Activated naive CD4-positive, alpha-beta T cell treated with anti-CD3 and anti-CD28 coated beads, Interleukin-2, amount 50 U/mL, for 24 hours (primary cell): Measurements from ENCODE around the gene ARRB1.
"Not testable (repeated sequence)": the region's sequence is repeated elsewhere in the genome, so short reads cannot be mapped to it uniquely, and the experiment has no call there.

ENCODE experiments used
- H3K27ac Mint-ChIP-seq: one replicate; pipeline ENCODE4 v1.8.0; 2021; ENCODE audit warnings: mild to moderate bottlenecking, mixed read lengths
- H3K27me3 Mint-ChIP-seq: one replicate; pipeline ENCODE4 v1.8.0; 2021; ENCODE audit warnings: mixed read lengths
- H3K36me3 Mint-ChIP-seq: one replicate; pipeline ENCODE4 v1.8.0; 2021; ENCODE audit warnings: mixed read lengths
- H3K4me1 Mint-ChIP-seq: one replicate; pipeline ENCODE4 v1.8.0; 2021; ENCODE audit warnings: mixed read lengths
- H3K4me3 Mint-ChIP-seq: one replicate; pipeline ENCODE4 v1.8.0; 2021; ENCODE audit warnings: mild to moderate bottlenecking, mixed read lengths
- H3K9me3 Mint-ChIP-seq: one replicate; pipeline ENCODE4 v1.8.0; 2021; ENCODE audit warnings: mixed read lengths

ARRB1 gene

DNA sequence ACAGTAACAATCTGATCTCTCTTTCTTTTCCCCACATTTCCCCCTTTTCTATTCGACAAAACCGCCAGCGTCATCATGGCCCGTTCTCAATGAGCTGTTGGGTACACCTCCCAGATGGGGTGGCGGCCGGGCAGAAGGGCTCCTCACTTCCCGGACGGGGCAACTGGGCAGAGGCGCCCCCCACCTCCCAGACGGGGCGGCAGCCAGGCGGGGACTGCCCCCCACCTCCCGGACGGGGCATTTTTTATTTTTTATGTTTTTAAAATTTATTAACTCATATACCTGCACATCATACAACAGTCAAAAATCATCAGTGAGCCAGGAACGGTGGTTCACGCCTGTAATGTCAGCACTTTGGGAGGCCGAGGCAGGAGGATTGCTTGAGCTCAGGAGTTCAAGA, 27.3 kb upstream of the ARRB1 start:
- not testable (repeated sequence) for H3K9me3 Mint-ChIP-seq, H3K36me3 Mint-ChIP-seq, H3K4me3 Mint-ChIP-seq, H3K27me3 Mint-ChIP-seq, H3K27ac Mint-ChIP-seq
- peaks cover 17% of the 10 kb centered on the region for H3K4me1 Mint-ChIP-seq

DNA sequence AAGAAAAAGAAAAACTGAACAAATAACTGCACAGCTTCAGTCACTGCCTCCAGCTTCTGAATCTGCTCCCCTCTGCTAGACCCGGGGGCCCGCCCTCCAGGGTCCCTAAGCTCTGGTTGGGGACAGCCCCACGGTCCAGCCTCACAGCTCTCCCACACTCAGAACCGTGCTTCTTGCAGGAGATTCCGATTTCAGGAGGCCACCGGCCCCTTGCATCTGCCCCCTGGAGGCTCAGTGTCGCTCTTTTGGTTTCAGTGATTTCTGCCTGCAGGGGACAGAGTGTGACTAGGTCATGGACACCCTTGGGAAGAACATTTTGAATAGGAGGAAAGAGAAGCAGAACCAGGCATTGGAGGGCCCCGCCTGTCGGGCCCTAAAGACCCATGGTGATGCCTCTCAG, 24.7 kb upstream of the ARRB1 start:
- Mint-ChIP-seq H3K27me3 (no peaks in the 10 kb centered on the region), H3K27ac (no peak overlapping the region), H3K9me3 (no peaks in the 10 kb centered on the region), H3K4me3 (no peak overlapping the region), H3K36me3 (no peaks in the 10 kb centered on the region), H3K4me1 (peaks cover 8% of the 10 kb centered on the region)

DNA sequence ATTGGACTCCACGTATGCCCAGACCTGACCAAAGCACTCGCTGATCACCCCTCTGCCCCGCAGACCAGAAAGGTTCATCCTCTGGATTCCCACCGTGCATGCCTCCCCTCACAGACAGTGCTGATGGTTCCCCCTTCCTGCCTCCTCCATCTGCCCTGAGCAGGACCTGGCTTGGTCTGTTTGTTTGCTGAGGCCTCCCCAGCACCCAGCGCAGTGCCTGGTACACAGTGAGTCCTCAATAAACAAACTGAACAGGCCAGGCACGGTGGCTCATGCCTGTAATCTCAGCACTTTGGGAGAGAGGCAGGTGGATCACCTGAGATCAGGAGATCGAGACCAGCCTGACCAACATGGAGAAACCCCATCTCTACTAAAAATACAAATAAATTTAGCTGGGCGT, 24.2 kb upstream of the ARRB1 start:
- Mint-ChIP-seq H3K4me1 (peaks cover 3% of the 10 kb centered on the region), H3K36me3 (no peaks in the 10 kb centered on the region), H3K9me3 (no peaks in the 10 kb centered on the region), H3K4me3 (no peak overlapping the region), H3K27me3 (no peaks in the 10 kb centered on the region), H3K27ac (no peak overlapping the region)

DNA sequence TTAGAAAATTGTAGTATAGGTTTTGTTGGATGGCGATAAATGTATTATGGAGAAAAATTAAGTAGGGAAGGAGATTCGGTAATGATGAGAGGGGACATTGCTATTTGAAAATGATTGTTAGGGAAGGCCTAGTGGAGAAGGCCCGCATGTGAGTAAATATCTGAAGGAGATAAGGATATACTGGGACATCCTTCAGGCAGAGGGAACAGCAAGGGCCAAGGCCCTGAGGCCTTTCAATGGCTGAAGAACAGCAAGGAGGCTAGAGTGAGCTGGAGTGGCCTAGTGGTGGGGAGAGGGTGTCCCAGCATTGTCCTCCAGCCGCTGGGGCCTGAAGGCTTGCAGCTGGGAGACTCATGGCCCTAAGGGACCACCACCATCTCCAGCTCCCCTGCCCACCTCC, 23.2 kb upstream of the ARRB1 start:
- Mint-ChIP-seq H3K4me1 (peaks cover 8% of the 10 kb centered on the region), H3K27ac (no peak overlapping the region), H3K27me3 (no peaks in the 10 kb centered on the region), H3K9me3 (no peaks in the 10 kb centered on the region), H3K36me3 (no peaks in the 10 kb centered on the region), H3K4me3 (no peak overlapping the region)

DNA sequence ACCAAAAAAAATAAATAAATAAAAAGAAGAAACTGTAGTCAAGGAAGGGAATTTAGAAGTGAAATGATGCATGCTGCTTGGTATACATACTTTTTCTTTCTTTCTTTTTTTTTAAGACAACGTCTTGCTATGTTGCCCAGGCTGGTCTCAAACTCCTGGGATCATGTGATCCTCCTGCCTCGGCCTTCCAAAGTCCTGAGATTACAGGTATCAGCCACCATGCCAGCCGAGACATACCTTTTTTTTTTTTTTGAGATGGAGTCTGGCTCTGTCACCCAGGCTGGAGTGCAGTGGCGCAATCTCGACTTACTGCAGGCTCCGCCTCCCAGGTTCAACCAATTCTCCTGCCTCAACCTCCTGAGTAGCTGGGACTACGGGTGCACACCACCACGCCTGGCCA, 21.7 kb upstream of the ARRB1 start:
- Mint-ChIP-seq H3K4me1 (peaks cover 14% of the 10 kb centered on the region), H3K36me3 (no peaks in the 10 kb centered on the region), H3K27ac (no peak overlapping the region)

DNA sequence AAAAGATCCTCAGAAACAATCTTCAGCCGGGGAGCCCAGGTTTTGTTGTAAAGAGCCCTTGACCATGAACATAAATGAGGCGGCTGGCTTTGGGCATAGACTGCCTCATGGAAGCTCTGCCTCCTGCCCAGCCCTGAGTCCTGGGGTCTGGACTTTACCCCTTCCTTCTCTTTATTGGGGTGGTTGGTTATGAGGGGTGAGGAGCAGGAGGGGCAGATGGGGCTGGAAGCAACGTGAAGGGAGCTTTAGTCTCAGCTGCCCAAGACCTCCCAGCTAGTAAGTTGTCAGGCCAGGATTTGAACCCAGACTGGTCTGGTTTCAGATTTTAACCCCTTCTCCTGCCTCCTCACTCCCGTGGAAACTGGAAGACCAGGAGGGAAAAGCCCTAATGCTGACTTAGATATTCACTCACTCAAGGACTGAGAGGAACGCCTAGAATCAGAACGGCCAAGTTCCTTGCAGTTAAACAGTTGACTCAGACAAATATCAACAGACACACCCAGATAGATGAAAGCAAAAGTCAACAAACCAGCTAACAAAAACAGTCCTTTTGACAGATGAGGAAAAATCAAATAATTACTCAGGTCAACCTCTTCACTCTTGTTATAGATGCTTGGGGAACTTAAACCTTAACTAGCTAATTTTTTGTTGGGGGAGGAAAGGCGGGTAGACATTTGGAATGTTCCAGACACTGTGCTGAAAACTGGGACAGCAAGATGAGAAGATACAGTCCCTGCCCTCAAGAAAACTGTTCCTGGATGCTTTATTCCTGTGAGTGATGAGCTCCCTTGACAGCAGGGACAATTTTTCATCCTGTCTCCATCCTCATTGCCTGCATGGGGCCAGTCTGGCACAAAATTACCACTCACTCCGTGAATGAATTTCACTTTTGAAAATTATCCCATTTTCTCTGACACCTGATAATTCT, 20.8 kb upstream of the ARRB1 start:
- no peaks in the 10 kb centered on the region for H3K27me3 Mint-ChIP-seq
- H3K36me3 Mint-ChIP-seq, result no peaks in the 10 kb centered on the region
- peaks cover 14% of the 10 kb centered on the region for H3K4me1 Mint-ChIP-seq
- H3K9me3 Mint-ChIP-seq, result no peaks in the 10 kb centered on the region
- H3K4me3 Mint-ChIP-seq, result no peak overlapping the region
- H3K27ac Mint-ChIP-seq, result no peak overlapping the region

More for the DNA sequence above, 21.7 kb upstream of the ARRB1 start:
- H3K27me3 Mint-ChIP-seq, result no peaks in the 10 kb centered on the region
- no peak overlapping the region for H3K4me3 Mint-ChIP-seq
- no peaks in the 10 kb centered on the region for H3K9me3 Mint-ChIP-seq

DNA sequence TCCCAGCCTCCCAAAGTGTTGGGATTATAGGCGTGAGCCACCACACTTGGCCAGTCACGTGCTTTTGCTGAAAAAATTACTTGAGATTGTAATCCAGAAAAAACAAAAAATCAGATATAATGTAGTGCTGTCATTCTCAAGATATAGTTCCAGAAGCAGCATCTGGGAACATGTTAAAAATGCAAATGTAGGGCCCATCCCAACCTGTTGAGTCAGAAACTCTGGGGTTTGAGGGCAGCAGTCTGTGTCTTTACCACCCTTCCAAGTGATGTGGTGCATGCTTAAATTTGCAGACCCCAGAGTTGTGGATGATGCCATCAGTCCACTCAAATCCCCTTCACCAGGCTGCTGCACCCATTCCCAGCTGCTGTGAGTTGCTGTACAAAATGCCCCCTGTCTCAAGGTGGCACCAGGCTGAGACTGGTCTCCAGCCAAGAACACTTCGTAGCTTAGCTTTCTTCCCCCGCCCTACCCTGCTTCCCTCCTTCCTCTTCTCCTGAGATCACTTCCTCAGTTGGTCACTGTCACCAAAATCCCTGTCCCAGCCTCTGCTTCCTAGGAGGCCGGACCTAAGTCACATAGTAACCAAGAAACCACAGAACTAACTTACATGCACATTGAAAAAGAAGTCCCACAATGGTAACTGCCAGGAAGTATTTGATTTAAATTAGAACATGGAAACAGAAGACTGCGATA, 18.2 kb upstream of the ARRB1 start:
- Mint-ChIP-seq H3K4me1 (peaks cover 14% of the 10 kb centered on the region), H3K4me3 (peak overlapping the region; percentile 20), H3K36me3 (no peaks in the 10 kb centered on the region), H3K27me3 (no peaks in the 10 kb centered on the region), H3K27ac (no peak overlapping the region), H3K9me3 (no peaks in the 10 kb centered on the region)

GRCh38 chr11:75366826-75367225, 15.4 kb upstream of the ARRB1 start:
- not testable (repeated sequence) for H3K27ac Mint-ChIP-seq, H3K27me3 Mint-ChIP-seq, H3K9me3 Mint-ChIP-seq, H3K36me3 Mint-ChIP-seq, H3K4me3 Mint-ChIP-seq
- peaks cover 11% of the 10 kb centered on the region for H3K4me1 Mint-ChIP-seq

DNA sequence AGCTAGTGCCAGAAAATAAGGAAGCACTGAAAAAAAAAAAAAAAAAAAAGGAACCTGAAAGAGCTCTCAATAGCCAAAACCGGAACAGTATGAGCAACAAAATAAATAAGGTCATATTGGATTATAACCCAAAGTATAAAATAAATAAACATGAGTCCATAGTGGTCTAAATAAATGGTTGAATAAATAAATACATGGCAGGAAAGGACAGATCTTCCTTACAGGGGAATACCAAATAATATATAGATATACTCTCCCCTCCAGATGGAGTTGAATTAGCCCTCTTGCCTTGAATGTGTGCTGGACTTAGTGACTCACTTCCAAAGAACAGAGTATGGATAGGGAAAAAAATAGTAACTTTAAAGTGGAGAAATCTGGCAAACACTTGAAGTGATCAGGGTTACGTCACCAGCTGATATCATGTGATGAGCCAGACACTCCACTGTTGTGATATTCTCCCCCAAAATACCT, 14.3 kb upstream of the ARRB1 start:
- H3K27ac Mint-ChIP-seq, result no peak overlapping the region
- H3K9me3 Mint-ChIP-seq, result no peaks in the 10 kb centered on the region
- peaks cover 11% of the 10 kb centered on the region for H3K4me1 Mint-ChIP-seq
- H3K36me3 Mint-ChIP-seq, result no peaks in the 10 kb centered on the region
- H3K4me3 Mint-ChIP-seq, result no peak overlapping the region
- H3K27me3 Mint-ChIP-seq, result no peaks in the 10 kb centered on the region

- H3K4me1 Mint-ChIP-seq, result not testable (repeated sequence)
Measured at GRCh38 chr11:75362285-75362684, 10.8 kb upstream of the ARRB1 start.

GRCh38 chr11:75356613-75357012, 5.2 kb upstream of the ARRB1 start:
- Mint-ChIP-seq H3K27ac (peak overlapping the region; percentile 52), H3K27me3 (no peaks in the 10 kb centered on the region), H3K4me1 (peaks cover 36% of the 10 kb centered on the region), H3K9me3 (no peaks in the 10 kb centered on the region), H3K36me3 (no peaks in the 10 kb centered on the region), H3K4me3 (no peak overlapping the region)

More at GRCh38 chr11:75362285-75362684, 10.8 kb upstream of the ARRB1 start:
- H3K36me3 Mint-ChIP-seq, H3K4me3 Mint-ChIP-seq, H3K27ac Mint-ChIP-seq, H3K27me3 Mint-ChIP-seq, H3K9me3 Mint-ChIP-seq: not testable (repeated sequence)

GRCh38 chr11:75355051-75355450, 3.6 kb upstream of the ARRB1 start:
- Mint-ChIP-seq H3K27me3 (no peaks in the 10 kb centered on the region), H3K4me3 (no peak overlapping the region), H3K4me1 (peaks cover 47% of the 10 kb centered on the region), H3K9me3 (no peaks in the 10 kb centered on the region), H3K27ac (no peak overlapping the region), H3K36me3 (no peaks in the 10 kb centered on the region)

- H3K27me3 Mint-ChIP-seq, result no peaks in the 10 kb centered on the region
- peak overlapping the region; percentile 76 for H3K27ac Mint-ChIP-seq
- H3K9me3 Mint-ChIP-seq, result no peaks in the 10 kb centered on the region
- peak overlapping the region; percentile 89 for H3K4me3 Mint-ChIP-seq
- H3K36me3 Mint-ChIP-seq, result no peaks in the 10 kb centered on the region
- H3K4me1 Mint-ChIP-seq, result peaks cover 70% of the 10 kb centered on the region
Measured at GRCh38 chr11:75352588-75353206, 1.2 kb upstream of the ARRB1 start.

GRCh38 chr11:75351791-75352587, 528 bp upstream of the ARRB1 start:
- H3K4me1 Mint-ChIP-seq, result peaks cover 77% of the 10 kb centered on the region
- H3K4me3 Mint-ChIP-seq, result peak overlapping the region; percentile 89
- no peaks in the 10 kb centered on the region for H3K36me3 Mint-ChIP-seq
- H3K9me3 Mint-ChIP-seq, result no peaks in the 10 kb centered on the region
- H3K27ac Mint-ChIP-seq, result peak overlapping the region; percentile 91
- H3K27me3 Mint-ChIP-seq, result no peaks in the 10 kb centered on the region
